Gastrocnemius medialis (tissue), 4 donors: ENCODE results near the gene DRG1. TPM values are rescaled to one million over a fixed set of nuclear protein-coding genes. Genes with fewer than 3 reads are reported as not detected.

Source experiments
- ATAC-seq, 2 donors: fragments of 150-250 bp; one replicate each; pipeline ENCODE4 v1.9.1; 2016
- DNase-seq, 2 donors: peaks; one replicate each; pipeline ENCODE4 v3.0.0-alpha.2; 2019
- H3K27ac ChIP-seq, 4 donors: fragments of 200-600 bp; sonication (generic); 1 replicate in 1 of 4; 2 replicates in 3 of 4; pipeline ENCODE4 v1.5.1; 2016 to 2018; ENCODE audit warnings: mild to moderate bottlenecking in 2 of 4, moderate library complexity in 1 of 4
- H3K27me3 ChIP-seq, 3 donors: fragments of 200-600 bp; sonication (generic) in 2 of 3; 1 replicate in 1 of 3; 2 replicates in 2 of 3; pipeline versions ENCODE4 v1.5.1 to v1.6.0; 2016 to 2019; ENCODE audit warnings: mild to moderate bottlenecking in 1 of 3, moderate library complexity in 1 of 3
- H3K36me3 ChIP-seq, 2 donors: fragments of 200-600 bp; sonication (generic) in 1 of 2; one replicate each; pipeline ENCODE4 v1.5.1; 2017 to 2018
- H3K4me1 ChIP-seq, 2 donors: fragments of 200-600 bp; sonication (generic) in 1 of 2; one replicate each; pipeline ENCODE4 v1.5.1; 2016 to 2017; ENCODE audit warnings: mild to moderate bottlenecking in 2 of 2
- H3K4me3 ChIP-seq, 4 donors: fragments of 200-600 bp; sonication (generic) in 3 of 4; 1 replicate in 1 of 4; 2 replicates in 3 of 4; pipeline ENCODE4 v1.5.1; 2016 to 2019; ENCODE audit warnings: mild to moderate bottlenecking in 2 of 4
- H3K9me3 ChIP-seq, 3 donors: fragments of 200-600 bp; sonication (generic) in 2 of 3; 1 replicate in 1 of 3; 2 replicates in 2 of 3; pipeline ENCODE4 v1.5.1; 2016 to 2019
- CTCF ChIP-seq, 5 experiments: fragments of 450-650 bp in 3 of 5; fragments of 200-600 bp in 2 of 5; sonication (generic) in 2 of 5; IDR thresholded peaks in 4 of 5; conservative IDR thresholded peaks in 1 of 5; 1 replicate in 4 of 5; 2 replicates in 1 of 5; pipeline ENCODE4 v1.5.1; 2016 to 2019; ENCODE audit warnings: antibody characterized with exemption in 5 of 5, mild to moderate bottlenecking in 3 of 5, moderate library complexity in 3 of 5
- POLR2A ChIP-seq, 2 donors: fragments of 450-650 bp; IDR thresholded peaks; one replicate each; pipeline ENCODE4 v1.6.1; 2017; ENCODE audit warnings: antibody characterized with exemption in 2 of 2, mild to moderate bottlenecking in 2 of 2, moderate library complexity in 2 of 2
- in situ Hi-C, 4 donors: fragments of 200-750 bp; cut with MboI; loops; one replicate each; pipeline versions ENCODE4 v1.15.0 to v1.8.0; 2017; ENCODE audit warnings: low sequenced_read_pairs in 4 of 4
- intact Hi-C: fragments of 100-400 bp; cut with DNase I; formaldehyde crosslinking; loops from one replicate; pipeline ENCODE4 v1.15.1; 2023; ENCODE audit warnings: low total_unique reads
- total RNA-seq, 4 donors: library from RNA; depleted of rRNA; stranded (reverse); fragments of >200 nt; gene quantifications; one replicate each; pipeline versions ENCODE4 v1.1.0 to v1.2.3, GENCODE V29; 2016

DRG1 gene
- total RNA-seq = 100 to 1,000 TPM; 117 to 136 (median 127) TPM

- peaks cover 0 to 23% of the 10 kb centered on the region in 2 donors for H3K36me3 ChIP-seq
- intact Hi-C loops = loop anchor here (1.0 to 2.0 kb wide), 2 partner anchors 53 to 89 kb away; partner anchors contain the start of genes EIF4ENIF1 and PATZ1
- ATAC-seq (peak; percentile 96), DNase-seq (peak; percentile 96 to 97)
- peak within 1 kb of the TSS; percentile 70 to 90 (median 80) for H3K4me3 ChIP-seq
- peaks cover 15 to 18% of the 10 kb centered on the region in 2 donors for H3K4me1 ChIP-seq
- no peaks in the 10 kb centered on the region for H3K9me3 ChIP-seq
- H3K27me3 ChIP-seq = no peaks in the 10 kb centered on the region
- peak within 1 kb of the TSS; percentile 87 to 93 (median 91) for H3K27ac ChIP-seq
- in situ Hi-C loops = loop anchor here in 1 of 4 donors (5.0 kb wide), 1 partner anchor 52 kb away; the partner anchor contains the start of gene PATZ1
- TF ChIP-seq POLR2A (IDR thresholded peaks at IDR 0.05) = peak; percentile 93 to 95
- TF ChIP-seq CTCF (IDR thresholded peaks at IDR 0.05 in 4 of 5, conservative IDR thresholded peaks at IDR 0.05 in 1 of 5) = peak in 3 of 5 experiments; percentile 12 to 21 (median 21)
Measured at GRCh38 chr22:31399211-31400022, at the start of gene DRG1. Gene DRG1 (plus strand): TSS chr22:31399604. CDS start chr22:31399684, 80 bp downstream.

GRCh38 chr22:31349960-31350359, 49.4 kb upstream of the DRG1 start:
- Histone ChIP-seq H3K4me1 (peaks cover 4 to 19% of the 10 kb centered on the region in 2 donors), H3K4me3 (no peak overlapping the region), H3K27ac (no peak overlapping the region), H3K9me3 (no peaks in the 10 kb centered on the region), H3K27me3 (no peaks in the 10 kb centered on the region), H3K36me3 (no peaks in the 10 kb centered on the region)
- DNase-seq (no peak), ATAC-seq (no peak)
- intact Hi-C loops = loop anchor here (5.0 kb wide), 2 partner anchors 142 to 282 kb away; no protein-coding TSS in a partner anchor
- TF ChIP-seq CTCF (IDR thresholded peaks at IDR 0.05 in 4 of 5, conservative IDR thresholded peaks at IDR 0.05 in 1 of 5) (no peak), POLR2A (IDR thresholded peaks at IDR 0.05) (no peak)
- in situ Hi-C loops = loop anchor here in 3 of 4 donors (5.0 to 25.0 kb wide), 2 partner anchors 47 to 287 kb away; partner anchors contain the start of gene DRG1 (in 1 of the 3)

- in situ Hi-C loops = loop anchor here in 1 of 4 donors (25.0 kb wide), 1 partner anchor 287 kb away; no protein-coding TSS in a partner anchor
- no peak for ATAC-seq
- no peaks in the 10 kb centered on the region for H3K9me3 ChIP-seq
- intact Hi-C loops = no loop called here
- H3K27me3 ChIP-seq = no peaks in the 10 kb centered on the region
- no peak overlapping the region for H3K27ac ChIP-seq
- peaks cover 0 to 14% of the 10 kb centered on the region in 2 donors for H3K4me1 ChIP-seq
- TF ChIP-seq POLR2A (IDR thresholded peaks at IDR 0.05) (no peak), CTCF (IDR thresholded peaks at IDR 0.05 in 4 of 5, conservative IDR thresholded peaks at IDR 0.05 in 1 of 5) (no peak)
- H3K4me3 ChIP-seq = no peak overlapping the region
- no peaks in the 10 kb centered on the region for H3K36me3 ChIP-seq
- DNase-seq = no peak
Measured at GRCh38 chr22:31350410-31350863, 49.0 kb upstream of the DRG1 start.

- ATAC-seq = no peak
Measured at GRCh38 chr22:31354515-31354914, 44.9 kb upstream of the DRG1 start.

More at GRCh38 chr22:31354515-31354914, 44.9 kb upstream of the DRG1 start:
- in situ Hi-C loops (loop anchor here in 1 of 4 donors (25.0 kb wide), 1 partner anchor 283 kb away; no protein-coding TSS in a partner anchor), intact Hi-C loops (no loop called here)
- Histone ChIP-seq H3K4me1 (no peaks in the 10 kb centered on the region), H3K9me3 (no peaks in the 10 kb centered on the region), H3K4me3 (no peak overlapping the region), H3K27me3 (no peaks in the 10 kb centered on the region), H3K36me3 (no peaks in the 10 kb centered on the region), H3K27ac (no peak overlapping the region)
- TF ChIP-seq POLR2A (IDR thresholded peaks at IDR 0.05) = no peak
- no peak for TF ChIP-seq CTCF (IDR thresholded peaks at IDR 0.05 in 4 of 5, conservative IDR thresholded peaks at IDR 0.05 in 1 of 5)
- DNase-seq = no peak
